ENCODE data around the gene DNAJA1.

DNA sequence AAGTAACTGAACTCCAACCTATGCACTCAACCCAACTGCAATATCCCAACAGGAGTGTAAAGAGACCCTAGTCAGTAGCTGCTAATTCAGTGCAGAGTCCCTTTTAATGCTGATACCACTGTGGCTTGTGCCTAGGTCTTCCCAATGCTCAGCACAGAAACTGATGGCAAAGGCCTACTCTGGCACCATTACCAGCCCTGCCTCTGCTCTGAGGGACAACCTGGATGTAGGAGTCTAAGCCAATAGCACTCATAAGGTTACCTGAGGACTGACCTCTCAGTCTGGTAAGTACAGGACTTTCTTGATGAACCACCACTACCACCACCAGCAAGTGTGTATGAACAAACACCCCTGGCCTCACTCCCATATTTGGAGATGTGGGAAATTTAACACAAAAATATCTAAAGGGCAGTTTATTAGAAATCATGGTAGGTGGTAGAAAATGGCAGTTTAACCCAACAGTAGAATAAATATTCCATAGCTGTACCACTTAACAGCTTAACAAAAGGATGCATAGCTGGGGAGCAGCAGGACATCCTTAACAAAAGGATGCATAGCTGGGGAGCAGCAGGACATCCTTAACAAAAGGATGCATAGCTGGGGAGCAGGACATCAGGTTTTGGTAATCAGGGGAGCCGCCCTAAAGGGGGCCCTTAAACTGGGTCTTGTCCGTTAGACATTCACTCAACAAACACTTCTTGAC is 11.0 kb upstream of the DNAJA1 start:
- TF ChIP-seq, protein P1, sequence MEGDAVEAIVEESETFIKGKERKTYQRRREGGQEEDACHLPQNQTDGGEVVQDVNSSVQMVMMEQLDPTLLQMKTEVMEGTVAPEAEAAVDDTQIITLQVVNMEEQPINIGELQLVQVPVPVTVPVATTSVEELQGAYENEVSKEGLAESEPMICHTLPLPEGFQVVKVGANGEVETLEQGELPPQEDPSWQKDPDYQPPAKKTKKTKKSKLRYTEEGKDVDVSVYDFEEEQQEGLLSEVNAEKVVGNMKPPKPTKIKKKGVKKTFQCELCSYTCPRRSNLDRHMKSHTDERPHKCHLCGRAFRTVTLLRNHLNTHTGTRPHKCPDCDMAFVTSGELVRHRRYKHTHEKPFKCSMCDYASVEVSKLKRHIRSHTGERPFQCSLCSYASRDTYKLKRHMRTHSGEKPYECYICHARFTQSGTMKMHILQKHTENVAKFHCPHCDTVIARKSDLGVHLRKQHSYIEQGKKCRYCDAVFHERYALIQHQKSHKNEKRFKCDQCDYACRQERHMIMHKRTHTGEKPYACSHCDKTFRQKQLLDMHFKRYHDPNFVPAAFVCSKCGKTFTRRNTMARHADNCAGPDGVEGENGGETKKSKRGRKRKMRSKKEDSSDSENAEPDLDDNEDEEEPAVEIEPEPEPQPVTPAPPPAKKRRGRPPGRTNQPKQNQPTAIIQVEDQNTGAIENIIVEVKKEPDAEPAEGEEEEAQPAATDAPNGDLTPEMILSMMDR (IDR thresholded peaks at IDR 0.05), result no peak
- no peak for TF ChIP-seq POLR2AphosphoS5 (IDR thresholded peaks at IDR 0.05)

Measured in transverse colon (tissue), 4 donors.